Nephron (organoid): ENCODE data around the gene PARVB.

Experiments used
- H3K27ac Mint-ChIP-seq, 3 experiments: 2 replicates each; pipeline ENCODE4 v1.8.0; 2020; ENCODE audit warnings: mixed read lengths in 3 of 3, mild to moderate bottlenecking in 2 of 3, moderate library complexity in 1 of 3
- H3K27me3 Mint-ChIP-seq: 2 replicates; pipeline ENCODE4 v1.8.0; 2021; ENCODE audit warnings: low read depth, mild to moderate bottlenecking, moderate library complexity, mixed read lengths
- H3K36me3 Mint-ChIP-seq: 2 replicates; pipeline ENCODE4 v1.8.0; 2020; ENCODE audit warnings: low read depth, mixed read lengths
- H3K4me1 Mint-ChIP-seq: 2 replicates; pipeline ENCODE4 v1.8.0; 2020; ENCODE audit warnings: mixed read lengths
- H3K4me3 Mint-ChIP-seq, 3 experiments: 2 replicates each; pipeline ENCODE4 v1.8.0; 2020; ENCODE audit warnings: mild to moderate bottlenecking in 3 of 3, mixed read lengths in 3 of 3, moderate library complexity in 2 of 3
- H3K9me3 Mint-ChIP-seq: 2 replicates; pipeline ENCODE4 v1.8.0; 2020; ENCODE audit warnings: mixed read lengths
- CTCF ChIP-seq, 3 experiments: fragments of 200-600 bp; sonication (generic); IDR thresholded peaks; one replicate each; pipeline ENCODE4 v1.5.0; 2021; ENCODE audit warnings: antibody characterized with exemption in 3 of 3; ENCODE audit not compliant: unreplicated experiment in 3 of 3

PARVB gene

GRCh38 chr22:44018594-44018993 is 5.5 kb upstream of the PARVB start:
- Mint-ChIP-seq H3K27ac (no peak overlapping the region), H3K4me3 (no peak overlapping the region), H3K36me3 (no peaks in the 10 kb centered on the region), H3K4me1 (peaks cover 6% of the 10 kb centered on the region), H3K27me3 (peaks cover 8% of the 10 kb centered on the region), H3K9me3 (no peaks in the 10 kb centered on the region)
- TF ChIP-seq CTCF (IDR thresholded peaks at IDR 0.05; ENCODE audit: unreplicated experiment in 3 of 3): no peak

GRCh38 chr22:44019416-44019815 is 4.7 kb upstream of the PARVB start:
- no peak for TF ChIP-seq CTCF (IDR thresholded peaks at IDR 0.05; ENCODE audit: unreplicated experiment in 3 of 3)
- Mint-ChIP-seq H3K27me3 (peaks cover 8% of the 10 kb centered on the region), H3K4me3 (no peak overlapping the region), H3K36me3 (no peaks in the 10 kb centered on the region), H3K9me3 (no peaks in the 10 kb centered on the region), H3K27ac (no peak overlapping the region), H3K4me1 (peaks cover 2% of the 10 kb centered on the region)

GRCh38 chr22:44019846-44020245 is 4.3 kb upstream of the PARVB start:
- Mint-ChIP-seq H3K4me1 (no peaks in the 10 kb centered on the region), H3K4me3 (no peak overlapping the region), H3K27ac (no peak overlapping the region), H3K36me3 (no peaks in the 10 kb centered on the region), H3K9me3 (no peaks in the 10 kb centered on the region), H3K27me3 (peaks cover 8% of the 10 kb centered on the region)
- TF ChIP-seq CTCF (IDR thresholded peaks at IDR 0.05; ENCODE audit: unreplicated experiment in 3 of 3): no peak

GRCh38 chr22:44020981-44021380 is 3.1 kb upstream of the PARVB start:
- TF ChIP-seq CTCF (IDR thresholded peaks at IDR 0.05; ENCODE audit: unreplicated experiment in 3 of 3): no peak
- Mint-ChIP-seq H3K4me3 (peak overlapping the region; percentile 22 to 61 (median 56)), H3K4me1 (peaks cover 7% of the 10 kb centered on the region), H3K36me3 (no peaks in the 10 kb centered on the region), H3K27ac (peak overlapping the region in 2 of 3 experiments; percentile 5 to 8), H3K27me3 (peaks cover 8% of the 10 kb centered on the region), H3K9me3 (no peaks in the 10 kb centered on the region)

GRCh38 chr22:44023404-44024287 is 456 bp upstream of the PARVB start:
- Mint-ChIP-seq H3K27me3 (peaks cover 9% of the 10 kb centered on the region), H3K9me3 (no peaks in the 10 kb centered on the region), H3K4me3 (peak overlapping the region; percentile 82 to 83 (median 82)), H3K27ac (no peak overlapping the region), H3K36me3 (no peaks in the 10 kb centered on the region), H3K4me1 (peaks cover 27% of the 10 kb centered on the region)
- no peak for TF ChIP-seq CTCF (IDR thresholded peaks at IDR 0.05; ENCODE audit: unreplicated experiment in 3 of 3)
